SK-N-SH treated with all-trans-retinoic acid at 6 μM for 48 hours (cell line): ENCODE measurements around the gene UGT1A9.

Experiments used
- TCF4 ChIP-seq: fragments of 250-450 bp; sonication (Bioruptor Pico); IDR thresholded peaks from 2 replicates; pipeline ENCODE4 v1.8.0; 2021; ENCODE audit warnings: mild to moderate bottlenecking, moderate library complexity, borderline replicate concordance
- TSHZ2 ChIP-seq: fragments of 250-450 bp; sonication (Bioruptor Pico); IDR thresholded peaks from 2 replicates; pipeline ENCODE4 v1.5.0; 2020; ENCODE audit warnings: mild to moderate bottlenecking, moderate library complexity
- TF ChIP-seq, protein P1 (sequence below): fragments of 250-450 bp; sonication (Bioruptor Pico); IDR thresholded peaks from 2 replicates; pipeline ENCODE4 v1.8.0; 2020; ENCODE audit warnings: mild to moderate bottlenecking, moderate library complexity, borderline replicate concordance

DNA sequence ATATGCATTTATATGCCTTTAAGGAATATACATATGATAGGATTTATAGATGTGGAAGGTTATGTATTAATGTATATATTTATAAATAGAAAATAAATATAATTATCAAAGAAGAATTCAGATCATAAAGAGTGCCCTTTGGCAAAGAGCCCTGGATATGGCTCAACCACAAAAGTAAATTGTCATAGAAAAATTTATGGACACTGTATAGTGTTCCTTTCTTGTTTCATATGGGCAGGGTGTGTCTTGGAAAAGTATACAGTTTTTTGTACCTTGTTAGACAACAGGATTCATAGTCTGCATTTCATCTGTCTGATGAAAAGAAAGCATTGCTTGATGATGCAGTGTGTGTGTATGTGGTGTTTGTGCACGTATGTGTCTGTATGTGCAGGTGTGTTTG lies 12.9 kb downstream of the UGT1A9 start:
- no peak for TF ChIP-seq TCF4 (CRISPR knock-in tag)
- TF ChIP-seq, protein P1, sequence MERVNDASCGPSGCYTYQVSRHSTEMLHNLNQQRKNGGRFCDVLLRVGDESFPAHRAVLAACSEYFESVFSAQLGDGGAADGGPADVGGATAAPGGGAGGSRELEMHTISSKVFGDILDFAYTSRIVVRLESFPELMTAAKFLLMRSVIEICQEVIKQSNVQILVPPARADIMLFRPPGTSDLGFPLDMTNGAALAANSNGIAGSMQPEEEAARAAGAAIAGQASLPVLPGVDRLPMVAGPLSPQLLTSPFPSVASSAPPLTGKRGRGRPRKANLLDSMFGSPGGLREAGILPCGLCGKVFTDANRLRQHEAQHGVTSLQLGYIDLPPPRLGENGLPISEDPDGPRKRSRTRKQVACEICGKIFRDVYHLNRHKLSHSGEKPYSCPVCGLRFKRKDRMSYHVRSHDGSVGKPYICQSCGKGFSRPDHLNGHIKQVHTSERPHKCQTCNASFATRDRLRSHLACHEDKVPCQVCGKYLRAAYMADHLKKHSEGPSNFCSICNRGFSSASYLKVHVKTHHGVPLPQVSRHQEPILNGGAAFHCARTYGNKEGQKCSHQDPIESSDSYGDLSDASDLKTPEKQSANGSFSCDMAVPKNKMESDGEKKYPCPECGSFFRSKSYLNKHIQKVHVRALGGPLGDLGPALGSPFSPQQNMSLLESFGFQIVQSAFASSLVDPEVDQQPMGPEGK, result no peak
- no peak for TF ChIP-seq TSHZ2 (CRISPR knock-in tag)
